HFF-Myc (cell line): Measurements from ENCODE around the gene BAZ2A.
"Not testable (repeated sequence)": the region's sequence is repeated elsewhere in the genome, so short reads cannot be mapped to it uniquely, and the experiment has no call there.

Experiments
- DNase-seq: peaks from one replicate; pipeline ENCODE4 v3.0.0-alpha.2; 2011; ENCODE audit warnings: low read depth; ENCODE audit errors: extremely low read depth
- H3K4me3 ChIP-seq: replicated peaks from 2 replicates; pipeline ENCODE4 v1.5.1; 2011; ENCODE audit warnings: low read depth, mild to moderate bottlenecking, control low read depth, low read length
- CTCF ChIP-seq: IDR thresholded peaks from 2 replicates; pipeline ENCODE4 v1.5.1; 2012; ENCODE audit warnings: mild to moderate bottlenecking, low read depth, low read length, control low read depth; ENCODE audit errors: missing control alignments

The BAZ2A gene

DNA sequence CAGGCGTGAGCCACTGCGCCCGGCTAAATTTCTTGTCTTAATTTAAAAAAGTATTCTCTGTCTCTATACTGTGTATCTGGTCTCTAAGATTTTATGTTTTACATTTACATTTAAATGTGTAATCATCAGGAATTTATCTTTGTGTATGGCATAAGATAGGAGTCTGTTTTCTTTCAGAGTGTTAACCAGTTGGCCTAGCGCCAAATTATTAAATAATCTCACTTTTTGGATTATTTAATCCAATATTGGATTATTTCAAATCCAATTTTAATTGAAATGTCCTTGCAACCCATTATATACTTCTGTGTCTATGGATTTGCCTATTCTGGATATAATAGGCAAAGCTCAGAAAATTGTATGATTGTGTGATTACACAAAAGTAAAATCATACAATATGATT lies 45.0 kb downstream of the BAZ2A start:
- no peak overlapping the region for H3K4me3 ChIP-seq
- no peak for TF ChIP-seq CTCF
- no peak for DNase-seq

GRCh38 chr12:56581418-56582145 lies 48.5 kb downstream of the BAZ2A start:
- no peak for TF ChIP-seq CTCF
- no peak overlapping the region for H3K4me3 ChIP-seq
- no peak for DNase-seq

DNA sequence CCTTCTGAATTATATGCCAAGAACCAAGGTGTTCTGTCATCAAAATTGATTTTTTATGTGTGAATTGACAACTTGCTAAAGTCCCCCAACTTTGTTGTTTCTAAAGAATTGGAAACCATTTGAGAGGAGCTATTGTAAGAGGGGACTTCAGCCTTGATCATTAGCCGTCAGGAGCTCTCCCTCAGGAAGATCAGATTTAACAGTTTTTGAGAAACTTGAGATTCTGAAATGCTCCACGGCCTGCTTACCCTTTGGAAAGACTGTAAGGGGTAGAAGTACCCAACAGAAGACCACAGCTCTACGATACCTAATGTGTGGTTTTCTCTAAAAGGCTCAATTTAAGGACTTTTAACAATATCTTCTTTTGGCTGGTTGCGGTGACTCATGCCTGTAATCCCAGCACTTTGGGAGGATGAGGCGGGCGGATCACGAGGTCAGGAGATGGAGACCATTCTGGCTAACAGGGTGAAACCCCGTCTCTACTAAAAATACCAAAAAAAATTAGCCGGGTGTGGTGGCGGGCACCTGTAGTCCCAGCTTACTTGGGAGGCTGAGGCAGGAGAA lies 51.1 kb downstream of the BAZ2A start:
- DNase-seq = no peak
- TF ChIP-seq CTCF = no peak
- H3K4me3 ChIP-seq = no peak overlapping the region

GRCh38 chr12:56577248-56577647 lies 52.9 kb downstream of the BAZ2A start:
- not testable (repeated sequence) for H3K4me3 ChIP-seq, DNase-seq

GRCh38 chr12:56574210-56574609 lies 55.9 kb downstream of the BAZ2A start:
- TF ChIP-seq CTCF = no peak
- H3K4me3 ChIP-seq = no peak overlapping the region
- DNase-seq = no peak

- H3K4me3 ChIP-seq = no peak overlapping the region
- TF ChIP-seq CTCF = no peak
- DNase-seq = no peak
These were observed 57.8 kb downstream of the BAZ2A start for GRCh38 chr12:56572288-56572687.

DNA sequence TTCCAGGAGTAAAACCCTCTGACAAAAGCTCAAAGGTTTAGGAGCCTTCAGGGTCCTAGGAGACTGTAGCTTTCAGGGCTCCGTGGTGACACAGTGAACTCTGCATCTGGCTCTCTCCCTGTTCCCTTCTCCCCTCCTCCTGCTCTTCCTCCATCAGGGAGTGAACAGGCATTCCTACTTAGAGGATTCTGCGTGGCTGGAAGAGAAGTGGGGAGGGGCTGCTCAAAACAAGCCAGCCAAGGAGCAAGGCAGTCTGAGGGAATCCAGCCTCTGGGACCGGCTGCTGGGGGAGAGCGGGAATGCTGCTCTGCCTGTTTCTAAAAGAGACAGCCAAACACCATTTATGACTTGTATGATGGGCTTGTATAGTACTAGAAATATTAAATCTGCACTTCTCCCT lies 59.0 kb downstream of the BAZ2A start:
- no peak for DNase-seq
- no peak for TF ChIP-seq CTCF
- no peak overlapping the region for H3K4me3 ChIP-seq
